ENCODE results near the gene APOA1.
A peak's percentile ranks its signal among the peaks of the same experiment; 100 is the strongest.

Gene APOA1

DNA sequence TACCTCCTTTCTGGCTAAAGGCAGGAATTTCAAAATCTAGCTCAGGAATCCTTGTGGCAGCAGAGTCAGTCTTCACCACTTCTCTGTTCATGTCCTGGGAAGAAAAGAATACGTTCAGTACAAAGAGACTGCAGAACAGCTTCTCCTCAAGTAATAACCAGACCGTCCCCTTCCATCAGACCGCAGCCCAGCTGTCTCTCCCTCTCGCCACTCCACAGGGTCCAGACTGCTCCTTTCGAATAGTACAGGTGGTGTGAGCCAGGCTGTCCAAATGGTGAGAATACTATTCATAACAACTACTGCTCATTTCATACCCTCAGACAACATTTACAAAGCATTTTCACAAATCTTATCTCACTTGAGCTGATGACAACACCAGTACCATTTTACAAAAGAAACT is 50.5 kb downstream of the APOA1 start:
- Histone ChIP-seq H3K4me3 (ENCODE audit: low read depth, low read length) (peak overlapping the region; percentile 95), H3K9me3 (ENCODE audit: control insufficient read depth, insufficient read depth, low read depth, low read length) (no peaks in the 10 kb centered on the region), H3K9ac (ENCODE audit: low read length) (peak overlapping the region; percentile 66), H3K27me3 (ENCODE audit: control insufficient read depth, insufficient read depth, low read length) (peaks cover 30% of the 10 kb centered on the region), H3K36me3 (ENCODE audit: control insufficient read depth, insufficient read depth, low read length) (peaks cover 49% of the 10 kb centered on the region), H3K4me1 (ENCODE audit: control insufficient read depth, insufficient read depth, low read length) (peaks cover 13% of the 10 kb centered on the region), H3K27ac (ENCODE audit: low read depth, low read length) (no peak overlapping the region)

DNA sequence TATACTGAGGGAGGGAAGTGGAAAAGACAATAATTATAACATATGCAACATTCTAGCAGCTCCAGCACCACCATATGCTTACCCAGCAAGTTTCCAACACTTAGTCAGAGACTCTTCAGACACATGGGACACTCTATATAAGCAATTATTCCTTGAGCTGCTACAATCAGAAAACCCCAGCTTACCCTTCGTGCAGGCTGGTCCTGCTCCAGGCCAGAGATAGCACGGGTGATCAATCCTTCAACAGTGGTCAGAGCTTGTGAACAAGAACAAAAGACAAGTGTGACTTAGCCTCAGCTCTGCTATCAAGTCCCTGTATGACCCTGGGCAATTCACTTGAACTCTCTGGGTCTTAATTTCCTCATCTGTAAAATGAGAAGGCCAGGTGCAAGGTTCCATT is 51.1 kb downstream of the APOA1 start:
- Histone ChIP-seq H3K36me3 (ENCODE audit: control insufficient read depth, insufficient read depth, low read length) (peaks cover 52% of the 10 kb centered on the region), H3K9me3 (ENCODE audit: control insufficient read depth, insufficient read depth, low read depth, low read length) (no peaks in the 10 kb centered on the region), H3K27ac (ENCODE audit: low read depth, low read length) (no peak overlapping the region), H3K4me3 (ENCODE audit: low read depth, low read length) (peak overlapping the region; percentile 95; the same call in 1 of the 2 replicates), H3K9ac (ENCODE audit: low read length) (no peak overlapping the region), H3K4me1 (ENCODE audit: control insufficient read depth, insufficient read depth, low read length) (peaks cover 8% of the 10 kb centered on the region), H3K27me3 (ENCODE audit: control insufficient read depth, insufficient read depth, low read length) (peaks cover 28% of the 10 kb centered on the region)
